GM12878 (cell line): Measurements from ENCODE around the gene UVRAG. TPM values are rescaled to one million over a fixed set of nuclear protein-coding genes. Genes with fewer than 3 reads are reported as not detected.

ENCODE experiments used
- ATAC-seq: fragments of 200-7000 bp; cut with Tn5 transposase; 3 replicates; pipeline ENCODE4 v1.9.1; 2020; ENCODE audit warnings: mild to moderate bottlenecking, moderate library complexity
- BruUV-seq: library from RNA; stranded (reverse); fragments of 400-500 nt; replicated peaks from 2 replicates; lab custom pipeline; 2021; lab: Mats Ljungman, UMichigan
- CTCF ChIA-PET: fragments of 300-600 bp; sonication (Branson Sonifier 250); formaldehyde crosslinking; extraction: SDS; loops from one replicate; lab custom pipeline; 2021; ENCODE audit warnings: inconsistent platforms; lab: Yijun Ruan, JAX
- POLR2A ChIA-PET: fragments of 350-600 bp; formaldehyde crosslinking; extraction: SDS; loops from one replicate; lab custom pipeline; 2021; ENCODE audit warnings: inconsistent platforms; lab: Charles Lee
- RAD21 ChIA-PET: fragments of 300-600 bp; sonication (Branson Sonifier 250); formaldehyde crosslinking; loops from one replicate; lab custom pipeline; 2023; ENCODE audit warnings: antibody characterized with exemption; ENCODE audit not compliant: unreplicated experiment; lab: Charles Lee
- SMC1A ChIA-PET: fragments of 300-600 bp; sonication (Branson Sonifier 250); formaldehyde crosslinking; loops from one replicate; lab custom pipeline; 2023; ENCODE audit not compliant: unreplicated experiment, uncharacterized antibody; lab: Charles Lee
- DNase-seq: peaks from one replicate; pipeline ENCODE4 v3.0.0-alpha.2; 2011; ENCODE audit warnings: low read depth, low spot score
- FAIRE-seq: peaks from 3 replicates; lab custom pipeline; 2011; peaks lifted over from hg19 to GRCh38; lab: Jason Lieb, UNC
- H2AFZ ChIP-seq: 2 replicates; pipeline ENCODE4 v1.6.0; 2011; ENCODE audit warnings: low read depth, low read length, control low read depth; ENCODE audit not compliant: control insufficient read depth
- H3K27ac ChIP-seq: 2 replicates; pipeline ENCODE4 v1.5.1; 2011; ENCODE audit warnings: control low read depth; ENCODE audit not compliant: control insufficient read depth, insufficient read depth
- H3K27me3 ChIP-seq, 2 experiments: replicated peaks in 1 of 2; 2 replicates each; pipeline versions ENCODE4 v1.6.0 to v1.6.1; 2011; ENCODE audit warnings: low read length in 1 of 2; ENCODE audit not compliant: control insufficient read depth in 2 of 2, insufficient read depth in 2 of 2
- H3K36me3 ChIP-seq, 2 experiments: 2 replicates each; pipeline ENCODE4 v1.5.1; 2011; ENCODE audit warnings: low read length in 1 of 2; ENCODE audit not compliant: control insufficient read depth in 2 of 2, insufficient read depth in 2 of 2
- H3K4me1 ChIP-seq: 2 replicates; pipeline ENCODE4 v1.6.1; 2011; ENCODE audit warnings: mild to moderate bottlenecking, low read length, moderate library complexity, mixed read lengths; ENCODE audit not compliant: control insufficient read depth, insufficient read depth
- H3K4me2 ChIP-seq: 2 replicates; pipeline ENCODE4 v1.6.0; 2011; ENCODE audit warnings: control low read depth; ENCODE audit not compliant: control insufficient read depth, insufficient read depth
- H3K4me3 ChIP-seq: fragments of 200-600 bp; sonication (generic); 2 replicates; pipeline ENCODE4 v1.5.1; 2016
- H3K79me2 ChIP-seq: 2 replicates; pipeline ENCODE4 v1.6.0; 2011; ENCODE audit warnings: low read length; ENCODE audit not compliant: control insufficient read depth, insufficient read depth
- H3K9ac ChIP-seq: 2 replicates; pipeline ENCODE4 v1.8.0; 2011; ENCODE audit warnings: low read length, control low read depth, mixed read lengths; ENCODE audit not compliant: control insufficient read depth, insufficient read depth
- H3K9me3 ChIP-seq: replicated peaks from 3 replicates; pipeline ENCODE4 v1.5.1; 2011; ENCODE audit warnings: mild to moderate bottlenecking, low read length; ENCODE audit not compliant: control insufficient read depth, insufficient read depth
- H4K20me1 ChIP-seq: 2 replicates; pipeline ENCODE4 v1.6.0; 2011; ENCODE audit not compliant: control insufficient read depth, insufficient read depth
- ASH2L ChIP-seq: fragments of 300-600, 200-600 bp; sonication (generic); IDR thresholded peaks from 2 replicates; pipeline ENCODE4 v1.6.1; 2017; ENCODE audit warnings: low read depth, mild to moderate bottlenecking, borderline replicate concordance
- BACH1 ChIP-seq: fragments of 450-650 bp; IDR thresholded peaks from 2 replicates; pipeline ENCODE4 v1.6.1; 2017; ENCODE audit warnings: mild to moderate bottlenecking, borderline replicate concordance
- CBX3 ChIP-seq: fragments of 200-600 bp; sonication (generic); IDR thresholded peaks from 2 replicates; pipeline ENCODE4 v1.6.1; 2016; ENCODE audit warnings: low read depth, borderline replicate concordance
- CREB1 ChIP-seq: IDR thresholded peaks from 2 replicates; pipeline ENCODE4 v1.6.1; 2012; ENCODE audit warnings: low read depth, mild to moderate bottlenecking, inconsistent platforms
- EZH2 ChIP-seq: IDR thresholded peaks from 2 replicates; pipeline ENCODE4 v1.6.1; 2012; ENCODE audit warnings: low read depth, mild to moderate bottlenecking, control low read depth, inconsistent platforms, low read length, borderline replicate concordance; ENCODE audit not compliant: control insufficient read depth
- MTA2 ChIP-seq: fragments of 450-650 bp; IDR thresholded peaks from 2 replicates; pipeline ENCODE4 v1.6.1; 2016; ENCODE audit warnings: low read depth, mild to moderate bottlenecking, moderate library complexity
- RBBP5 ChIP-seq: fragments of 200-600 bp; sonication (generic); conservative IDR thresholded peaks from 2 replicates; pipeline ENCODE4 v1.6.1; 2016
- SIX5 ChIP-seq: IDR thresholded peaks from 2 replicates; pipeline ENCODE4 v1.6.1; 2011; ENCODE audit warnings: mild to moderate bottlenecking, low read depth, low read length, moderate library complexity; ENCODE audit not compliant: severe bottlenecking
- WGBS: methylation state at CpG from one replicate; pipeline ENCODE4 v1.1.6; 2016; ENCODE audit warnings: low lambda C conversion rate; ENCODE audit not compliant: insufficient replicate concordance, insufficient coverage; ENCODE audit errors: missing lambda C conversion rate; 5-methylcytosine and 5-hydroxymethylcytosine counted together
- in situ Hi-C: fragments of 300-500 bp; cut with MboI; formaldehyde crosslinking; loops from 9 replicates; pipeline ENCODE4 v1.14.3; 2018; ENCODE audit warnings: mixed read lengths
- intact Hi-C: fragments of 100-400 bp; cut with micrococcal nuclease; formaldehyde crosslinking; loops from one replicate; pipeline ENCODE4 v1.14.2; 2022; ENCODE audit not compliant: unreplicated experiment
- polyA plus RNA-seq, 11 experiments: library from polyadenylated mRNA; depleted of rRNA in 4 of 11; unstranded in 6 of 11; stranded (reverse) in 5 of 11; fragments of >200 nt; fragmentation: Nextera tagmentation in 4 of 11; fragmentation: Illumina TruSeq in 1 of 11; extraction: Ambion mirVana in 4 of 11; extraction: Trizol in 1 of 11; gene quantifications; 1 replicate in 1 of 11; 2 replicates in 10 of 11; pipeline versions ENCODE4 v1.2.1 to v1.2.3, GENCODE V29; 2011 to 2016; ENCODE audit warnings: inconsistent platforms in 2 of 11, missing spikeins in 2 of 11, low read depth in 1 of 11
- total RNA-seq, 4 experiments: library from RNA; depleted of rRNA in 3 of 4; stranded (reverse); fragments of >200 nt in 3 of 4; fragmentation: Illumina TruSeq in 1 of 4; extraction: Trizol in 1 of 4; gene quantifications; 2 replicates each; pipeline versions ENCODE4 v1.2.1 to v1.2.3, GENCODE V29; 2013 to 2021
- TF ChIP-seq, protein P1 (sequence below): IDR thresholded peaks from 2 replicates; pipeline ENCODE4 v1.6.1; 2011; ENCODE audit warnings: low read depth, low read length, improper control_type of control experiment, borderline replicate concordance
- TF ChIP-seq, protein P2 (sequence below), 3 experiments: IDR thresholded peaks in 2 of 3; conservative IDR thresholded peaks in 1 of 3; 2 replicates each; pipeline ENCODE4 v1.5.1; 2011; ENCODE audit warnings: low read depth in 3 of 3, low read length in 3 of 3, mild to moderate bottlenecking in 3 of 3, control low read depth in 2 of 3, moderate library complexity in 2 of 3, inconsistent platforms in 1 of 3, mixed read lengths in 1 of 3; ENCODE audit not compliant: control insufficient read depth in 2 of 3, insufficient read depth in 1 of 3; ENCODE audit errors: extremely low read depth in 1 of 3
- TF ChIP-seq, protein P3 (sequence below): fragments of 450-650 bp; formaldehyde crosslinking; IDR thresholded peaks from 2 replicates; pipeline ENCODE4 v1.5.0; 2022; ENCODE audit warnings: mild to moderate bottlenecking, missing genetic modification characterization
- TF ChIP-seq, protein P4 (sequence below): IDR thresholded peaks from 2 replicates; pipeline ENCODE4 v1.6.1; 2012; ENCODE audit warnings: improper control_type of control experiment, low read depth, low read length; ENCODE audit not compliant: insufficient replicate concordance

UVRAG gene
- total and polyA plus RNA-seq, 10 of the 15 experiments (the other 5 are each of a cell fraction or from before 2014, with no cell fraction given): 7.0 to 43.4 (median 37.0) TPM

DNA sequence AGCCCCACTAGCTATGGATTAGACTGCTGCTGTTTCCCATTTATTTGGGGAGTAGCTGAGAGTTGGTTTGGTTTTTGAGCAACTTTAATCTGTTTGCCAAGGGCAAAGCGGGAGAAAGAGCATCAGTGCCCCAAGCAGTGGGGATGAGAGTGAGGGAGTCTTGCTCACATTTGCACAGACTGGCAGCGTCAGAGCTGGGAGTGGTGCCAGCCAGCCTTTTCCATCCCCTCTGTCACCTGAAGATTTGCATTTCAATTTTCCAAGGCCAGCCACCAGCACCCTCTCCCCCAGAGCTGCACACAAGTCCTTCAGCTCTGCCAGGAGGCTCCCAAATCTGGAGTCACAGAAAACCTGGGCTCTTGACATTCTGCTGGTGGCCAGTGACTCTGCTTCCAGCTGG lies 21.0 kb upstream of the UVRAG start:
- H3K9ac ChIP-seq: no peak overlapping the region
- peaks cover 0 to 5% of the 10 kb centered on the region in 2 experiments; a peak in 2 of 4 replicates for H3K36me3 ChIP-seq
- H3K4me3 ChIP-seq: no peak overlapping the region
- H3K79me2 ChIP-seq: no peaks in the 10 kb centered on the region
- in situ Hi-C loops (no loop called here), intact Hi-C loops (no loop called here)
- H3K27me3 ChIP-seq: no peaks in the 10 kb centered on the region
- WGBS: 90% methylated on average over 2 of the region's 2 CpGs
- ChIA-PET SMC1A (interaction anchor here (0.7 to 1.3 kb wide), 4 partner anchors 9 to 75 kb away, joined by 3 to 6 read pairs (median 3); no protein-coding TSS in a partner anchor), CTCF (interaction anchor here (0.6 to 2.3 kb wide), 4 partner anchors 9 to 358 kb away, joined by 3 to 9 read pairs (median 3); partner anchors contain the start of gene UVRAG), RAD21 (interaction anchor here (1.2 kb wide), 1 partner anchor 9 kb away, joined by 3 read pairs; no protein-coding TSS in a partner anchor), POLR2A (interaction anchor here (0.8 to 1.1 kb wide), 2 partner anchors 13 to 16 kb away, joined by 3 read pairs; no protein-coding TSS in a partner anchor)
- FAIRE-seq (no peak), ATAC-seq (no peak), DNase-seq (no peak)
- H3K4me1 ChIP-seq: no peaks in the 10 kb centered on the region
- no peaks in the 10 kb centered on the region for H3K9me3 ChIP-seq
- H4K20me1 ChIP-seq: no peaks in the 10 kb centered on the region
- H2AFZ ChIP-seq: no peak overlapping the region
- no TSS peak for BruUV-seq
- H3K27ac ChIP-seq: no peak overlapping the region
- H3K4me2 ChIP-seq: no peak overlapping the region
- no peak for TF ChIP-seq EZH2
- TF ChIP-seq RBBP5: no peak
- TF ChIP-seq, protein P1, sequence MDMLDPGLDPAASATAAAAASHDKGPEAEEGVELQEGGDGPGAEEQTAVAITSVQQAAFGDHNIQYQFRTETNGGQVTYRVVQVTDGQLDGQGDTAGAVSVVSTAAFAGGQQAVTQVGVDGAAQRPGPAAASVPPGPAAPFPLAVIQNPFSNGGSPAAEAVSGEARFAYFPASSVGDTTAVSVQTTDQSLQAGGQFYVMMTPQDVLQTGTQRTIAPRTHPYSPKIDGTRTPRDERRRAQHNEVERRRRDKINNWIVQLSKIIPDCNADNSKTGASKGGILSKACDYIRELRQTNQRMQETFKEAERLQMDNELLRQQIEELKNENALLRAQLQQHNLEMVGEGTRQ: no peak
- no peak for TF ChIP-seq CREB1
- TF ChIP-seq CBX3: no peak
- TF ChIP-seq, protein P2, sequence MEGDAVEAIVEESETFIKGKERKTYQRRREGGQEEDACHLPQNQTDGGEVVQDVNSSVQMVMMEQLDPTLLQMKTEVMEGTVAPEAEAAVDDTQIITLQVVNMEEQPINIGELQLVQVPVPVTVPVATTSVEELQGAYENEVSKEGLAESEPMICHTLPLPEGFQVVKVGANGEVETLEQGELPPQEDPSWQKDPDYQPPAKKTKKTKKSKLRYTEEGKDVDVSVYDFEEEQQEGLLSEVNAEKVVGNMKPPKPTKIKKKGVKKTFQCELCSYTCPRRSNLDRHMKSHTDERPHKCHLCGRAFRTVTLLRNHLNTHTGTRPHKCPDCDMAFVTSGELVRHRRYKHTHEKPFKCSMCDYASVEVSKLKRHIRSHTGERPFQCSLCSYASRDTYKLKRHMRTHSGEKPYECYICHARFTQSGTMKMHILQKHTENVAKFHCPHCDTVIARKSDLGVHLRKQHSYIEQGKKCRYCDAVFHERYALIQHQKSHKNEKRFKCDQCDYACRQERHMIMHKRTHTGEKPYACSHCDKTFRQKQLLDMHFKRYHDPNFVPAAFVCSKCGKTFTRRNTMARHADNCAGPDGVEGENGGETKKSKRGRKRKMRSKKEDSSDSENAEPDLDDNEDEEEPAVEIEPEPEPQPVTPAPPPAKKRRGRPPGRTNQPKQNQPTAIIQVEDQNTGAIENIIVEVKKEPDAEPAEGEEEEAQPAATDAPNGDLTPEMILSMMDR (IDR thresholded peaks at IDR 0.05 in 2 of 3, conservative IDR thresholded peaks at IDR 0.05 in 1 of 3; ENCODE audit: control insufficient read depth in 2 of 3, extremely low read depth in 1 of 3, insufficient read depth in 1 of 3, low read depth in 3 of 3, low read length in 3 of 3): no peak
- no peak for TF ChIP-seq ASH2L
- TF ChIP-seq BACH1: no peak
- no peak for TF ChIP-seq SIX5
- TF ChIP-seq, protein P3, sequence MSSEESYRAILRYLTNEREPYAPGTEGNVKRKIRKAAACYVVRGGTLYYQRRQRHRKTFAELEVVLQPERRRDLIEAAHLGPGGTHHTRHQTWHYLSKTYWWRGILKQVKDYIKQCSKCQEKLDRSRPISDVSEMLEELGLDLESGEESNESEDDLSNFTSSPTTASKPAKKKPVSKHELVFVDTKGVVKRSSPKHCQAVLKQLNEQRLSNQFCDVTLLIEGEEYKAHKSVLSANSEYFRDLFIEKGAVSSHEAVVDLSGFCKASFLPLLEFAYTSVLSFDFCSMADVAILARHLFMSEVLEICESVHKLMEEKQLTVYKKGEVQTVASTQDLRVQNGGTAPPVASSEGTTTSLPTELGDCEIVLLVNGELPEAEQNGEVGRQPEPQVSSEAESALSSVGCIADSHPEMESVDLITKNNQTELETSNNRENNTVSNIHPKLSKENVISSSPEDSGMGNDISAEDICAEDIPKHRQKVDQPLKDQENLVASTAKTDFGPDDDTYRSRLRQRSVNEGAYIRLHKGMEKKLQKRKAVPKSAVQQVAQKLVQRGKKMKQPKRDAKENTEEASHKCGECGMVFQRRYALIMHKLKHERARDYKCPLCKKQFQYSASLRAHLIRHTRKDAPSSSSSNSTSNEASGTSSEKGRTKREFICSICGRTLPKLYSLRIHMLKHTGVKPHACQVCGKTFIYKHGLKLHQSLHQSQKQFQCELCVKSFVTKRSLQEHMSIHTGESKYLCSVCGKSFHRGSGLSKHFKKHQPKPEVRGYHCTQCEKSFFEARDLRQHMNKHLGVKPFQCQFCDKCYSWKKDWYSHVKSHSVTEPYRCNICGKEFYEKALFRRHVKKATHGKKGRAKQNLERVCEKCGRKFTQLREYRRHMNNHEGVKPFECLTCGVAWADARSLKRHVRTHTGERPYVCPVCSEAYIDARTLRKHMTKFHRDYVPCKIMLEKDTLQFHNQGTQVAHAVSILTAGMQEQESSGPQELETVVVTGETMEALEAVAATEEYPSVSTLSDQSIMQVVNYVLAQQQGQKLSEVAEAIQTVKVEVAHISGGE (CRISPR knock-in tag): no peak
- no peak for TF ChIP-seq MTA2
- TF ChIP-seq, protein P4, sequence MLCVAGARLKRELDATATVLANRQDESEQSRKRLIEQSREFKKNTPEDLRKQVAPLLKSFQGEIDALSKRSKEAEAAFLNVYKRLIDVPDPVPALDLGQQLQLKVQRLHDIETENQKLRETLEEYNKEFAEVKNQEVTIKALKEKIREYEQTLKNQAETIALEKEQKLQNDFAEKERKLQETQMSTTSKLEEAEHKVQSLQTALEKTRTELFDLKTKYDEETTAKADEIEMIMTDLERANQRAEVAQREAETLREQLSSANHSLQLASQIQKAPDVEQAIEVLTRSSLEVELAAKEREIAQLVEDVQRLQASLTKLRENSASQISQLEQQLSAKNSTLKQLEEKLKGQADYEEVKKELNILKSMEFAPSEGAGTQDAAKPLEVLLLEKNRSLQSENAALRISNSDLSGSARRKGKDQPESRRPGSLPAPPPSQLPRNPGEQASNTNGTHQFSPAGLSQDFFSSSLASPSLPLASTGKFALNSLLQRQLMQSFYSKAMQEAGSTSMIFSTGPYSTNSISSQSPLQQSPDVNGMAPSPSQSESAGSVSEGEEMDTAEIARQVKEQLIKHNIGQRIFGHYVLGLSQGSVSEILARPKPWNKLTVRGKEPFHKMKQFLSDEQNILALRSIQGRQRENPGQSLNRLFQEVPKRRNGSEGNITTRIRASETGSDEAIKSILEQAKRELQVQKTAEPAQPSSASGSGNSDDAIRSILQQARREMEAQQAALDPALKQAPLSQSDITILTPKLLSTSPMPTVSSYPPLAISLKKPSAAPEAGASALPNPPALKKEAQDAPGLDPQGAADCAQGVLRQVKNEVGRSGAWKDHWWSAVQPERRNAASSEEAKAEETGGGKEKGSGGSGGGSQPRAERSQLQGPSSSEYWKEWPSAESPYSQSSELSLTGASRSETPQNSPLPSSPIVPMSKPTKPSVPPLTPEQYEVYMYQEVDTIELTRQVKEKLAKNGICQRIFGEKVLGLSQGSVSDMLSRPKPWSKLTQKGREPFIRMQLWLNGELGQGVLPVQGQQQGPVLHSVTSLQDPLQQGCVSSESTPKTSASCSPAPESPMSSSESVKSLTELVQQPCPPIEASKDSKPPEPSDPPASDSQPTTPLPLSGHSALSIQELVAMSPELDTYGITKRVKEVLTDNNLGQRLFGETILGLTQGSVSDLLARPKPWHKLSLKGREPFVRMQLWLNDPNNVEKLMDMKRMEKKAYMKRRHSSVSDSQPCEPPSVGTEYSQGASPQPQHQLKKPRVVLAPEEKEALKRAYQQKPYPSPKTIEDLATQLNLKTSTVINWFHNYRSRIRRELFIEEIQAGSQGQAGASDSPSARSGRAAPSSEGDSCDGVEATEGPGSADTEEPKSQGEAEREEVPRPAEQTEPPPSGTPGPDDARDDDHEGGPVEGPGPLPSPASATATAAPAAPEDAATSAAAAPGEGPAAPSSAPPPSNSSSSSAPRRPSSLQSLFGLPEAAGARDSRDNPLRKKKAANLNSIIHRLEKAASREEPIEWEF: no peak
